ENCODE results near the gene NDUFA12.
"Not testable (repeated sequence)": the region's sequence is repeated elsewhere in the genome, so short reads cannot be mapped to it uniquely, and the experiment has no call there.

The NDUFA12 gene

GRCh38 chr12:95003213-95003920 lies at the start of gene NDUFA12:
Gene NDUFA12, minus strand, starts transcription at chr12:95003697. Its CDS starts 17 bp downstream, at chr12:95003680.
- DNase-seq (ENCODE audit: low spot score) = peak; percentile 96

GRCh38 chr12:95051241-95051640 lies 47.7 kb upstream of the NDUFA12 start:
- DNase-seq (ENCODE audit: low spot score) = no peak

DNA sequence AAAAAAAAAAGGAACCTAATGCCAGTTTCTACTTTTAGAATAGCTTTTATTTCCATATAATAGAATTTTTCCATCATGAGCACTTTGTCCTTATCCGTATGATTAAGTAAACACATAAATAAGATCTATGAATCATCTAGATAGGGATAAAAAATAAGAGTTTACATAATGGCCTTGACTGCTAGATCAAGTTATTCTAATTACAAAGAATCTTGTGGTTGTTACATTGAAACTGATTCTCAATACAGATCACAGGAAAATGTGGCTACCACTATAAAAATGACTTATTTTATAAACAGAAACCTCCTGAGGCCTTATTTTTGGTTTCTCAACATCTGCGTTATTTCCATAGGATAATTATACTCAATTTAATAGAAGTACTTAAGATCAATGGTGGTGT lies 34.4 kb upstream of the NDUFA12 start:
- no peak for DNase-seq (ENCODE audit: low spot score)

DNA sequence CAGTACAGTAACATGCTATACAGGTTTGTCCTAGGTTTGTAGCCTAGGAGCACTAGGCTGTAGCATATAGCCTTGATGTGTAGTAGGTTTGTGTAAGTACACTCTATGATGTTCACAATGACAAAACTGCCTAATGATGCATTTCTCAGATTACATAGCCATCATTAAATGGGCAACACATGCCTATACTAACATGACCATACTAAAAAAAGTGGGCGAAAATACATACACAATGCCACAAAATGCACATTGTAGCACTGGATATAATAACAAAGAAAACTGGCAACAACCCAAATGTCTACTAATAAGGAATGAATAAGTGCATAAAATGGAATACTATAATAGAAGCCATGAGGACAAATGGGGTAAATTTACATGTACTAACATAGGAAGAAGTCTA lies 31.3 kb upstream of the NDUFA12 start:
- DNase-seq (ENCODE audit: low spot score) = no peak

- DNase-seq (ENCODE audit: low spot score) = no peak
Measured at GRCh38 chr12:95022477-95022876, 19.0 kb upstream of the NDUFA12 start.

DNA sequence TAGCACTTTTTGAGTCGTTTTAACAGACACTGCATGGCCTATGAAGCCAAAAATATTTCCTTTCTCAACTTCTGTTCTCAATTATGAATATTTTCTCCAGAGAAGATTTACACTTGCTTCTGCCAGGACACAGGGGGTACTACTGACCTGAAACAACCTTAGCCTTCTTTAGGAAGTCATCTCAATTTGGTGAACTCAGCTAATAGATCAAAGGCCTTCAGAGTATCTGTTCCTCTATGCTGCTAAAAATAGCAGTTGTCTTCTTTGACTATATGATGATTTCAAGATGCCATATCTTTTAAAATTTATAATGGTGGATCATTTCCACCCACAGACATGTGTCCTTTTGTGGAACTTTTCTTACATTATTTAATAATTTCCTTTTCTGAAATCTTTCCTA lies 14.0 kb upstream of the NDUFA12 start:
- no peak for DNase-seq (ENCODE audit: low spot score)

GRCh38 chr12:95016120-95016519 lies 12.6 kb upstream of the NDUFA12 start:
- no peak for DNase-seq (ENCODE audit: low spot score)

DNA sequence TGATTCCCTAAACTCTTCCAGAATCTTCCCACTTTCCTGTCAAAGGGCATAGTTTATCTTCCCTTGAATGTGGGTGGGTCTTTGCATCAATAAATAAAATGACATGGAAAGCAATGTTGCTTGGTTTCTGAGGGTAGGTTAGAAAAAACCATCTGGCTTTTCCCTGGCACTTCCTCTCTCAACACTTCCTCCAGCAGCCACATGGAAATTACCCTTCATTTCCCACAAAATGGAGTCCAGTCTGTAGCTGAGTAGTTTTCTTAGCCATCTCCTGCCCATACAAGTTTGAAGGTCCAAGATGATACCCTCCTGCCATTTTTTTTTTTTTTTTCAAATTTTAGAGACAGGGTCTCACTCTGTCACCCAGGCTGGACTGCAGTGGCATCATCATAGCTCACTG lies 11.1 kb upstream of the NDUFA12 start:
- no peak for DNase-seq (ENCODE audit: low spot score)

- no peak for DNase-seq (ENCODE audit: low spot score)
Measured at GRCh38 chr12:95006206-95006605, 2.7 kb upstream of the NDUFA12 start.

DNA sequence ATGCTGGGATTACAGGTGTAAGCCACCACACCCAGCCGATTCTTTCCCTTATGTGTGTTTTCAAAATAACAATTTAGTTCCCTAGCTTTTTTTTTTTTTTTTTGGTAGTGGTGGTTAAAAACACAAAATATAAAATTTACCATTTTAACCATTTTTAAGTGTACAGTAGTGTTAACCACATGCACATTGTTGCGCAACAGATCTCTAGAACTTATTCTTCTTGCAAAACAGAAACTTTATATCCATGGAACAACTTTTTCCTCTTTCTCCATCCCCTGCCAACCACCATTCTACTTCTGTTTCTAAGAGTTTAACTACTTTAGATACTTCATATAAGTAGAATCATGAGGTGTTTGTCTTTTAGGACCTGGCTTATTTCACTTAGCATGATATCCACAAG lies 1.1 kb upstream of the NDUFA12 start:
- DNase-seq (ENCODE audit: low spot score) = no peak

DNA sequence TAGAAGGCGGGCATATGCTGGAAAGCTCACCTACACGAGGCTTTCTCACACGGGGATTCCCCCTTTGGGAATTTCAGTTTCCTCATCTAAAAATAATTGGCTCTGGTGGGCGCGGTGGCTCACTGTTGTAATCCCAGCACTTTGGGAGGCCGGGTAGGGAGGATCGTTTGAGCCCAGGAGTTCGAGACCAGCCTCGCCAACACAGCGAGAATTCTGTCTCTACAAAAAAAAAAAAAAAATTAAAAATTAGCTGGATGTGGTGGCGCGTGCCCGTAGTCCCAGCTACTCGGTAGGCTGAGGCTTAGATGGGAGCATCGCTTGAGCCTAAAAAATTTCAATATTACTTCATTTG lies 400 bp upstream of the NDUFA12 start:
- no peak for DNase-seq (ENCODE audit: low spot score)

- no peak for DNase-seq (ENCODE audit: low spot score)
Measured at GRCh38 chr12:95002754-95003153, 743 bp downstream of the NDUFA12 start.

GRCh38 chr12:94998326-94998725 lies 5.2 kb downstream of the NDUFA12 start:
- no peak for DNase-seq (ENCODE audit: low spot score)

DNA sequence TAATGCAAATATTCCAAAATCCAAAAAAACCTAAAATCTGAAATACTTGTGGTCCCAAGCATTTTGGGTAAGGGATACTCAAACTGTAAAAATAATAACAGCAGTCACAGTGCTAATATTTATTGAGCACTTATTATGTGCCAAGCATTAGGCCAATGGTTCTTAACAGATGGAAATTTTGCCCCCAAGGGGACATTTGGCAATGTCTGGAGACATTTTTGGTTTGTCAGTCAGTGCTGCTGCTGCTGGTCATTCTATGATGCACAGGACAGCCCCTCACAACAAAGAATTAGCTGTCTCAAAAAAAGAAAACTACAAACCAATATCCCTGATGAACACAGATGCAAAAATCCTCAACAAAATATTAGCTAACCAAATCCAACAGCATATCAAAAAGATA lies 5.8 kb downstream of the NDUFA12 start:
- DNase-seq (ENCODE audit: low spot score) = no peak

- DNase-seq (ENCODE audit: low spot score) = no peak
Measured at GRCh38 chr12:94997061-94997460, 6.4 kb downstream of the NDUFA12 start.

DNA sequence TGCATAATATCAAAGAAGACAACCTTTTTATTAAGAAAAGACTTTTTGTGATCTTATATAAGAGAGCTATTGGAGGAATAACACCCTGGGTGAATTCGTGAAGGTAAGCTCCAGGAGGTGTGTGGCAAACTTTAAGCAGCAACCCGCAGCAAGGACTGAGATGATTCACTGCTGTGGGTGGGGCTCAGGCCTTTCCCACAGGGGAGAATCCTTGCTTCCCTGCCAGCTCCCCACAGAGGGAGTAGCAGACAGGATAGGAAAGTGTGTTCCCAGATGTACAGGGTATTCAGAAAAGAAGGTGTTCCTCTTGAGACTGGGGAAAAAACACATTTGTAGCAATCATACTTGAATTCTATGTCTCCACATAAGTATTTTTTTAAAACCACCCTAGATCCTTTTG lies 9.2 kb downstream of the NDUFA12 start:
- peak; percentile 23 for DNase-seq (ENCODE audit: low spot score)

- not testable (repeated sequence) for DNase-seq (ENCODE audit: low spot score)
Measured at GRCh38 chr12:94993855-94994254, 9.6 kb downstream of the NDUFA12 start.

- no peak for DNase-seq (ENCODE audit: low spot score)
Measured at GRCh38 chr12:94990222-94990621, 13.3 kb downstream of the NDUFA12 start.

GRCh38 chr12:94988471-94988870 lies 15.0 kb downstream of the NDUFA12 start:
- DNase-seq (ENCODE audit: low spot score) = no peak

GRCh38 chr12:94987801-94988200 lies 15.7 kb downstream of the NDUFA12 start:
- no peak for DNase-seq (ENCODE audit: low spot score)

DNA sequence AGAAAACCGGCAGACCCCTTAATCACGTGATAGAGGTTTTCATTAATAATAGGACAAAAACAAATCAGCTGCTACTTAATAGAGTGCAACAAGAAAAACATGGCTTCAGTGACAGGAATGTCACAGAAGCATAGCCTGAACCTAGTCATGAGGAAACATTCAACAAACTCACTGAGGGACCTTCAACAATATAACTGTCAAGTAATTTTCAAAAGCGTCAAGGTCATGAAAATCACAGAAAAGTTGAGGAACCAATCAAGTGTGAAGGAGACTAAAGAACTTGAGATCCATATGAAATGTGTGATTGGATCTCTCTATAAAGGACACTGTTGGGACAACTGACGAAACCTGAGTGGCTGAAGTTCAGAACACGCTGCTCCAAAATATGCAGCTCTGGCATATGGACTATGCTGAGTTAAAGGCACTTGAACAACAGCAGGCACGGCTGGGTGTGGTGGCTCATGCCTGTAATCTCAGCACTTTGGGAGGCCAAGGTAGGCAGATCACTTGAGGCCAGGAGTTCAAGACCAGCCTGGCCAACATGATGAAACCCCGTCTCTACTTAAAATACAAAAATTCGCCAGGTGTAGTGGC lies 16.3 kb downstream of the NDUFA12 start:
- no peak for DNase-seq (ENCODE audit: low spot score)

DNA sequence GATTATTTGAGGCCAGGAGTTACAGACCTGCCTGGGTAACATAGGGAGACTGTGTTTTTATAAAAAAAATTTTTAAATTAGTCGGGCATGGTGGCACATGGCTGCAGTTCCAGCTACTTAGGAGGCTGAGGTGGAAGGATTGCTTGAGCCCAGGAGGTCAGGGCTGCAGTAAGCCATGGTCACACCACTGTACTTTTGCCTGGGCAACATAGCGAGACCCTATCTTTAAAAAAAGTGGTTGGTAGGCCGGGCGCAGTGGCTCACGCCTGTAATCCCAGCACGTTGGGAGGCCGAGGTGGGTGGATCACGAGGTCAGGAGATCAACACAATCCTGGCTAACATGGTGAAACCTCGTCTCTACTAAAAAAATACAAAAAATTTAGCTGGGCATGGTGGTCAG lies 18.4 kb downstream of the NDUFA12 start:
- not testable (repeated sequence) for DNase-seq (ENCODE audit: low spot score)

GRCh38 chr12:94983321-94983720 lies 20.2 kb downstream of the NDUFA12 start:
- no peak for DNase-seq (ENCODE audit: low spot score)

- DNase-seq (ENCODE audit: low spot score) = no peak
Measured at GRCh38 chr12:94982456-94982855, 21.0 kb downstream of the NDUFA12 start.

All from AG08396 (cell line).